Dermis blood vessel endothelial cell (primary cell): ENCODE measurements around the gene EARS2. TPM values are rescaled to one million over a fixed set of nuclear protein-coding genes. Genes with fewer than 3 reads are reported as not detected.
"Not testable (repeated sequence)": the region's sequence is repeated elsewhere in the genome, so short reads cannot be mapped to it uniquely, and the experiment has no call there.

Experiments used
- DNase-seq: peaks from one replicate; pipeline ENCODE4 v3.0.0; 2010
- total RNA-seq: library from RNA; depleted of rRNA; stranded (reverse); fragments of >200 nt; gene quantifications from 2 replicates; pipeline ENCODE4 v1.2.3, GENCODE V29; 2014

EARS2 gene
- total RNA-seq, 1 donor from 2014 or later, result 27.4 TPM

DNA sequence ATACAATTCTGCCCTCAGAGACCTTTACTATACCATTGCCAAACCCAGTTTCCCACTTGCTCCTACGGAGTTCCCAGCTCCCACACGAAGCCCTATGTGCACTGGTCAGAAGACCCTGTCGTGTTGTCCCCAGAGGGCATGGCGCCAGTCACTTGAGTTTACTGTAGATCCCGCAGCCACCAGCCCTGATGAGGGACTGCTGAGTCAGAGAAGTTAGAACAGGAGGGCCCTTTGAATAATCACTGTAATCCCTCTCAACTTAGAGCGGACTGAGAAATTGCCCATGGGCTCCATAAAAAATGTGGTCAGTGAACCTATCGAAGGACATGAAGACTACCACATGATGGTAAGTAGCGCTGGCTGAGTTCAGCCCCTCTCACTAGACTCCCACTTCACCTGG lies 9.6 kb upstream of the EARS2 start:
- no peak for DNase-seq

DNA sequence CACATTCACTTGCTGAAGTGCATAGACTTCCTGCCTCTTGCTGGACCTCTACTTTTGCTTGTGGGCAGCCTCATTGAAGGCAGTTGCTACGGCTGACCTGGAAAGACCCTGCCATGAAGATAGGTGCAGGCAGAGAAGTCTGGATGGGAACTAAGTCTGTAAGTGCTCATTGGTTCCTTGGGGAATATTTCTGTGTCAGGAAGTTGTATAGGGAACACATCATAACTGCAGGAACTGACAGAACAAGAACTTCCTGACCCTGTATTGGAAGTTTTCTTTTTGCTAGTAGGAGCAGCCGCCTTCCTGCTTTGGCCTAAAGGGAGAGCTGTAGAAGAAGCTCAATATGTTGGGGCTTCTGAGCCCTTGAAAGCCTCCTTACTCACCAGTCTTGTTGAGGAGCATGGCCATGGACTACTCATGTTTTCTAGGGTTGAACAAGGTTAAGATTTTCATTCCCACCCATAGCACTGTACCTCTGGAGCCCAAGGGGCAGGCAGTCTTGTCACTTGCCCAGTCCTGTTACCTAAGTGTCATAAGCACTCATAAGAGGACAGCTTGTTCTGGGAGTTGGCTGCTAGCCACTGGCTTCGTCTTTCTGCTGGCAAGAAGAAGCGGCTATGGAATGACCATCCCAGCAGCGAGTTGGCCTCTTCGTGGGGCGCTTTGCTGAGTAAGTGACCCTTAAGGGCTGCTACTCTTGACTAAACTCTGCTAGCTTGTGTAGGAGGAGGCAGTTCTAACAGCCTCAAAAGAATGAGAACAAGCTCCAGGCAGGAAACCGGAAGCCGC lies 7.6 kb upstream of the EARS2 start:
- DNase-seq, result peak; percentile 60

DNA sequence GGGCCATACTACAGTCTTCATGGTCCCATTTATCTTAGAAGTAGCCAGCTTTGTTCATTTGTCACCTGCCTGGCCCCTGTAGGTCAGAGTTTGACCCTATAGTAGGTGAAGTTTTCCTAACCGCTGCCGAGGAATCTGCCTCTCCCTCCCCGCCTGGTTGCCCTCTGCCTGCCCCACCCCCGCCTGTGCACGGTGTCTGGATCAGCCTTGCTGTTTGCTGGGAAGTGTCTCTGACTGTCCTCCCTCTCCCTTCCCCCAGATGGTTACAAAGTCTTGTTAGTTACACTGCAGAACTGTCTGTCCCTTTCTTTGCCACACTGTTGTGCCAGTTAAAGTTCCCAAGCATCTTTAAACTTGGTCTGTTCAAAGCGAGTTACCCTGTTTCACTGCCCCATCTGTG lies 6.0 kb upstream of the EARS2 start:
- no peak for DNase-seq

DNA sequence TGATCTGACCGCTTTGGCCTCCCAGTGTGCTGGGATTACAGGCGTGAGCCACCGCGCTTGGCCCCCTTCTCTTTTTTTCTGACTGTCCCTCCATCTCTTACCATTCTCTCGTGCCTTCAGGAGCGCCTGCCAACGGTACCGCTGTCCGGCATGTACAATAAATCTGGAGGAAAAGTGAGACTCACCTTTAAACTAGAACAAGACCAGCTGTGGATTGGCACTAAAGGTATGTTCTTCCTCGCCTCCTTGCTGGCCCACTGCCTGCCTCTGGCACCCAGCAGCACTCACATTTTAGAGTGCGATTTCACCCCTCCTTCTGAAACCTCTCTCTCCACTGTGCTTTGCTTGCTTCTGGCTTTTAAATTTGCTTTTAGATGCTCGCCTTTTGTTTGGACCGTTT lies 5.4 kb upstream of the EARS2 start:
- no peak for DNase-seq

DNA sequence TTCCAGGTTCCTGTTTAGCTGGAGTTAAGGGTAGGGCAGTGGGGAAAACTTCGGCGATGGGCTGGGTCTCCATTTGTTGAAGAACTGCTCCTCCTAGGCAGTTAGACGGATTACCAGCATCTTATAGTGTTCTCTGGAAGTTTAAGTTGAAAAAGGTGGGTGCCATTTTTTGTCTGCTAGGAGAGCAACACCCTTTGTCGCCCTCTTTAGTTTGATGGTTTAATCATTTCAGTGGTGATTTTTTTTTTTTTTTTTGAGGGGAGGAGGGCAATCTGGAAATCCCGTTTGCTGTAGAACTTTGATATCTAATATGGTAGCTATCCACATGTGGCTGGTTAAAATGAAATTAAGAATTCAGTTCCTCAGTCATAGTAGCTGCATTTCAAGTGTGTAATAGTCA lies 4.4 kb upstream of the EARS2 start:
- no peak for DNase-seq

DNA sequence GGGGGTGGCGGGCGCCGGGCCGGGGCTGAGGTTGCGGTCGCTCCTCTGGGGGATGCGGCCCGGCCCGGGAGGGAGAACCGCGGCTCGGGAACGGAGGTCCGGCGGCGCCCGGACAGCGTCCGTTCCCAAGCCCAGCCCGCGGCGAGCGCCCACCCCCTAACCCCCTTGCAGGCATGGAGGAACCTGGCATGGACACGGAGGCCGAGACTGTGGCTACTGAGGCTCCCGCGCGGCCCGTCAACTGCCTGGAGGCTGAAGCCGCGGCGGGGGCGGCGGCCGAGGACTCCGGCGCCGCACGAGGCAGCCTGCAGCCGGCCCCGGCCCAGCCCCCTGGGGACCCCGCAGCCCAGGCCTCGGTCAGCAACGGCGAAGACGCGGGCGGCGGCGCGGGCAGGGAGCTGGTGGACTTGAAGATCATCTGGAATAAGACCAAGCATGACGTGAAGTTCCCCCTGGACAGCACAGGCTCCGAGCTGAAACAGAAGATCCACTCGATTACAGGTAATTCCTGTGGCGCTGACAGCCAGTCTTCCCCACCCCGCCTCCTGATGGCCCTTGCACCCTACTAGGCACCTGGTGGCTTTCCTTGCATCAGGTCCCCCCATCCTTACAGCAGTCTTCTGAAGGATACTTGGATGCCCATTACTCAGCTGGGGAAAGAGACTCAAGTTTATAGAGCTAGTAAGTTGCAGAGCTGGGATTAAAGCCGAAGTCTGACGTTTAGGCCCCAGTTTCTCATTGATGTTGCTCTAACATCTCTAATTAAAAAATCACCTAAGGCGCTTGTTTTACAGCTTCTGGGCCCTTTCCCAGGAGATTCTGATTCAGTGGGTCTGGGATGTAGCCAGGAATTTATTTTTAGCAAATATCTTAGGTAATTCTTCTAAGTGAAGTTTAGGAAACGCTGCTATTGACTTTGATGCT lies 891 bp upstream of the EARS2 start:
- peak; percentile 49 for DNase-seq

DNA sequence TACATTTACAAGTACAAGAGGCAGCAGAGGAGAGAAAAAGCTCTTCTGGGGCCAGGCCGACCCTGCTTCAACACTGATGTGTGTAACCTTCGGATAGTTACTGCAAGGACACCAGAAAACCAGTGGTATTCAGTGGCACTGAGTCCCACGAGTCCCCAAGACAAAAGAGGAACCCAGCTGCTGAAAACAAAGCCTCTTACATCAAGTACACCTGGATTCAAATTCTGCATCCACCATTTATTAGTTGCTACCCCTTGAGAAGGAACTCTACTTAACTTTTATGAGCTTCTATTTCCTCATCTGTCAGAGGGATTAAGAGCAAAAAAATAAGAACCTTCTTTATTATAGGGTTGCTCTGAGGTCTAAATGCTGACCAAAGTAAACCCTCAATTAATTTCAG lies 2.6 kb downstream of the EARS2 start:
- no peak for DNase-seq

DNA sequence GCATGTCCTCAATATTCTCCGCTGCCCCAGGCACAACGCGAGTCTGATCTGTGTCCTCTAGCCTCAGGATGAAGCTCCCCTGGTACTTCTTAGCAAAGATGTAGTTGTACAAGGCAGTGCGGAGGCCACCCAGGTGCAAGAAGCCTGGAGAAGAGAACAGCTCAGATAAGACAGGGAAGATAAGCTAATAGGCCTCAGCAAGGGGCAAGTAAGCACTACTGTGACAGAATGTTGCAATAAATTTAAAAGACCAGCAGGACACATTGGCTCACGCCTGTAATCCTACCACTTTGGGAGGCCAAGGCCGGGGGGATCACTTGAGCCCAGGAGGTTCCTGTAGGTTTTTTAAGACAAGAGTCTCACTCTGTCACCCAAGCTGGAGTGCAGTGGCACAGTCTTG lies 5.0 kb downstream of the EARS2 start:
- DNase-seq, result no peak

DNA sequence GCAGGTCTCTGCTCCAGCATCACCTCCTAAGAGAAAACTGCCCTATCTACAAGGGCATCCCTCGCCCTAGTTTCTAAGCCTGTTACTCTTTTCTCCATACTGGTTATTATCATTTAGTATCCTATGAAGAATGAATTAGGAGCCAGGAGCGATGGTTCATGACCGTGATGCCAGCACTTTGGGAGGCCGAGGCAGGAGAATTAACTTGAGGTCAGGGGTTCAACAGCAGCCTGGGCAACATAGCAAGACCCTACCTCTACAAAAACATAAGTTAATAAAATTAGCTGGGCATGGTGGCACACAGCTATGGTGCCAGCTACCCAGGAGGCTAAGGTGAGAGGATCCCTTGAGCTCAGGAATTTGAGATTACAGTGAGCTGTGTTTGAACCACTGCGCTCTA lies 7.2 kb downstream of the EARS2 start:
- DNase-seq, result no peak

DNA sequence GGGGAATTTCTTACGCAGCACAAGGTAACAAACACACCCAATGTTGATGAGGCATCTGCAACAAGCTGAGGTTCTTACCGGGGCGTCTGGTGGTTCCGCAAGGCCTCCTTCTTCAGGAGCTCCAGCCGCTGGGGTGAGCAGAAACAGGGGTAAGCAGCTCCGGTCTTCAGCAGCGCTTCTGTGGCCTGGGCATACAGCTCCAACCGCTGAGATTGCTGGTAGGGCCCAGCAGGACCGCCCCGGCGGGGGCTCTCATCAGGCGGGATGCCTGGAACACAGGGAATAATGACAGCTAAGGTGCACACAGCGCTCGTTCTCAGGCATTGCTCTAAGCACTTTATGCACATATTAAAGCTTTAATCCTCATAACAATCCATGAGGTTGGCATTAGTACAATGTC lies 12.7 kb downstream of the EARS2 start:
- DNase-seq, result no peak

DNA sequence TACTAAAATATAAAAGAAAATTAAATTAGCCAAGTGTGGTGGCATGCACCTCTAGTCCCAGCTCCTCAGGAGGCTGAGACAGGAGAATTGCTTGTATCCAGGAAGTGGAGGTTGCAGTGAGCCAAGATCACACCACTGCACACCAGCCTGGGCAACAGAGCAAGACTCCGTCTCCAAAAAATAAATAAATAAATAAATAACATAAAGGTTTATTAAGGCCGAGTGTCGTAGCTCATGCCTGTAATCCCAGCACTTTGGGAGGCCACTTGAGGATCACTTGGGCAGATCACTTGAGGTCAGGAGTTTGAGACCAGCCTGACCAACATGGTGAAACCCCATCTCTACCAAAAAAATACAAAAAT lies 16.4 kb downstream of the EARS2 start:
- not testable (repeated sequence) for DNase-seq

DNA sequence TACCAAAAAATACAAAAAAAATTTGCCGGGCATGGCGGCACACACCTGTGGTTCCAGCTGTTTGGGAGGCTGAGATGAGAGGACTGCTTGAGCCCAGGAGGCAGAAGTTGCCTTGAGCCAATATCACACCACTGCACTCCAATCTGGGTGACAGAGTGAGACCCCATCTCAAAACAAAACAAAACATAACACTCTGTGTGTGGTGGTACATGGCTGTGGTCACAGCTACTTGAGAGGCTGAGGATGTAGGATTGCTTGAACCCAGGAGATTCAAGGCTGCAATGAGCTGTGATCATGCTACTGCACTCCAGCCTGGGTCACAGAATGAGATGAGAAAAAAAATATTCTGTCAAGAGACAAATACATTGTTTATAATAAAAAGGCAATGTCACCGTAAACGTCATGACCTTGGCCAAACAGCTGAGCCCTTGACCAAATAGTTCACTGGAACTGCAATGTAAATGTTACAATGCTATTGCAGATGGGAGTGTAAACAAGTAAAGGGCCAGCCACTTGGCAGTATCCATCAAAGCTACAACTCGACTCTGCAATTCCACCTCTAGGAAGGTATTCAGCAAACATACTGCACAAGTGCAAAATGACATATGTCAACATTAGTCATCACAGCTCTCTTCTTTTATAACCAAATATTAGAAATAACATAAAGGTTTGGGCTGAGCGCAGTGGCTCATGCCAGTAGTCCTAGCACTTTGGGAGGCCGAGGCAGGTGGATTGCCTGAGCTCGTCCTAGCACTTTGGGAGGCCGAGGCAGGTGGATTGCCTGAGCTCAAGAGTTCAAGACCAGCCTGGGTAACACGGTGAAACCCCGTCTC lies 16.9 kb downstream of the EARS2 start:
- DNase-seq, result no peak

DNA sequence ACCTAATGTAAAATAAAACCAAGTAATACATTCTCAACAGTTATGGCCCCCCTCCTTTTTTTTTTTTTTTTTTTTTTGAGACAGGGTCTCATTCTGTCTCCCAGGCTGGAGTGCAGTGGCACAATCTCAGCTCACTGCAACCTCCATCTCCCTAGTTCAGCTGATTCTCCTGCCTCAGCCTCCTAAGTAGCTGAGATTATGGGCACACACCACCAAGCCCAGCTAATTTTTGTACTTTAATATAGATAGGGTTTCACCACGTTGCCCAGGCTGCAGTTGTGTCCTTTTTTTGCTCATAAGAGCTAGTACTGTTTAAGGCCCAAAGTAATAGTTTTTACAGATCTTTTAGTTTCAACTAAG lies 18.3 kb downstream of the EARS2 start:
- no peak for DNase-seq

DNA sequence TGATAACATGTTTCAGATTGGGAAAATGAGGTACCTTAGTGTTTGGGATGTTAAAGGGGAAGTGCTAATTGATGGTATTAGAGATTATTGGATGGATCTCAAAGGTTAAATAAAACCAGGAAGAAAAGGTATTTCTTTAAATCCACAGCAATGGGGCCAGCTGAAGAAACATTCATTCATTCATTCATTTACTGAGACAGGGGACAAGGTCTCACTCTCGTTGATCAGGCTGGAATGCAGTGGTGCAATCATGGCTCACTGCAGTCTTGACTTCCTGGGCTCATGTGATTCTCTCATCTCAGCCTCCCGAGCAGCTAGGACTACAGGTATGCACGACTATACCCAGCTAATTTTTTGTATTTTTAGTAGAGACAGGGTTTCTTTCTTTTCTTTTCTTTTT lies 19.8 kb downstream of the EARS2 start:
- no peak for DNase-seq

DNA sequence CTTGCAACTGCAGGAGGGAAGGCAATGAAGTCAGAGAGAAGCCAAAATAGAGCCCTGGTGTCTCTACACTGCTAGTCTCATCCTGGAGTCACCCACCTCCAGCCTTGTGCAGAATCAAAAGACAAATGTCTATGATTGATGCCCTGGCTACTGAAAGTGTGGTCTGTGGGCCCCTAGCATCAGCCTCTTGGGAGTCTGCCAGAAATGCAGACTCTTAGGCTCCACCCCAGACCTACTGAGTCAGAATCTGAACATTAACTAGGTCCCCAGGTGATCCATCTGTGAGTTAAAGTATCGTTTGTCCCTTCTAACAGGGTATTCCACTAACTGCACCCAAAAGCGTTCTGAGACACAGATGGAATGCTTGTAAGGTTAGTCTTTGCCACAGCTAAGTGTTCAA lies 21.2 kb downstream of the EARS2 start:
- DNase-seq, result no peak

DNA sequence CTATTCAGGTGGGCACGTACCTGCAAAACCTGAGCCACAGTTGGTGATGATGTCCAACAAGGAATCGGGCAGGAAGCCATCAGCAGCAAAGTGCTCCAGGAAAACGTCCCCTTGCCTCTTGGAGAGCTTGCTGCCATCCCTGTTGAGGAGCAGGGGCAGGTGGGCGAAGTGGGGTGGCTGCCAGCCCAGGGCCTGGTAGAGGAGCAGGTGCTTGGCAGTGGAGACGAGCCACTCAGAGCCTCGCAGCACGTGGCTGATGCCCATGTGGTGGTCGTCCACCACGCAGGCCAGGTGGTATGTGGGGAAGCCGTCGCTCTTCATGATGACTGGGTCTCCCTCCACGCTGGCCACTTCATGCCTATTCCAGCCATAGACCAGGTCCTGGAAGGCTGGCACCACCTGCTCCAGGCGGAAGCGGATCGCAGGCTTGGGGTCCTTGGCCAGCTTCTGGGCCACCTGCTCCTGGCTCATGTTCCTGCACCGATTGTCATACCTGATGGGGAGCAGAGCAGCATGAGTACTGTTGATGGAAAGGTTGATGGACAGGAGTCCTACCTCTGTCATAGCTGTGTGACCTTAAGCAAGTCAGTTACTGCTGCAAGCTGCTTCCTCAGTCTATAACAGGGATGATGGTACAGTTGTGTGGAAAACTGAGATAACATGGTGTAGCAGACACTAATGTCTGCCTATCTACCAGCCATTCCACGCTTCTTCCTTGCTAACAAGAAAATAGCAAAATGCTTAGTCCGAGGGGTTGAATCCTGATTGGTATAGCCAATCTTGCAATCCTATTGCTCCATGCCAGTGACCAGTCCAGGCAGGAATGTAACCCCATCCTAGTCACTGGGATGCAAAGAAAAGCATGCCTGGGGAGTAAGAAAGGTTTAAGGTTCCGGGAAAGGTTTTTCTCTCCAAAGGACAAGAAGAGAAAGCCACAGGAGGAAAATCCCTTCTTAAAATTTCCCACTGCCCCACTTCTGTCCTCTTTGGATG lies 22.0 kb downstream of the EARS2 start:
- DNase-seq, result no peak

DNA sequence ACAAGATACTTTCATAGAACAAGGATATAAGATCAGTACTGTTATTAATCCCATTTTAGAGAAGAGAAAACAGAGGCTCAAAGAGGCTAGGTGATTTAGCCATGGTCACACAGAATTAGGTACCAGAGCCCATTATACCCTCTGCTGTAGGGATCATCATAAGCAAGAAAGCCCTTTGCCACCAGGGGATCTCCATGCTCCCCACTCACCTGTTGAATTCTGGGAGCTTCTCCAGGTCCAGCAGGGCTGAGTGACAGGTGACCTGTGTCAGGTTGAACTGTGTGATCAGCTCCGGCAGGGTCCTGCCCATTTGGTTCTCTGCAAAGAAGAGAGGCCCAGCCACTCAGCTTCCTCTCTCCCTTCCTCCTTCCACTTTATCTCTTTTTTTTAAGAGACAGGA lies 24.7 kb downstream of the EARS2 start:
- no peak for DNase-seq

DNA sequence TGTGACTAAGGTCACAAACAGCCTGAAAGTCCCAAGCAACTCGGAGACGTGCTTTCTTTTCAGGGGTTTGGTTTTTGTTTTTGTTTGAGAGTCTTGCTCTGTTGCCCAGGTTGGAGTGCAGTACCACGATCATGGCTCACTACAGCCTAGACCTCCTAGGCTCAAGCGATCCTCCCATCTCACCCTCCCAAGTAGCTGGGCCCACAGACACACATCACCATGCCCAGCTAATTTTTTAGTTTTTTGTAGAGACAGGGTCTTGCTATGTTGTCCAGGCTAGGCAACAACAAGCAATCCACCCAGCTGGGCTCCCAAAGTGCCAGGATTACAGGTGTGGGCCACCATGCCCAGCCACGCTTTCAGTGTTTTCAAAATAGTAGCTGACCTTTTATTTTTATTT lies 27.1 kb downstream of the EARS2 start:
- DNase-seq, result no peak

DNA sequence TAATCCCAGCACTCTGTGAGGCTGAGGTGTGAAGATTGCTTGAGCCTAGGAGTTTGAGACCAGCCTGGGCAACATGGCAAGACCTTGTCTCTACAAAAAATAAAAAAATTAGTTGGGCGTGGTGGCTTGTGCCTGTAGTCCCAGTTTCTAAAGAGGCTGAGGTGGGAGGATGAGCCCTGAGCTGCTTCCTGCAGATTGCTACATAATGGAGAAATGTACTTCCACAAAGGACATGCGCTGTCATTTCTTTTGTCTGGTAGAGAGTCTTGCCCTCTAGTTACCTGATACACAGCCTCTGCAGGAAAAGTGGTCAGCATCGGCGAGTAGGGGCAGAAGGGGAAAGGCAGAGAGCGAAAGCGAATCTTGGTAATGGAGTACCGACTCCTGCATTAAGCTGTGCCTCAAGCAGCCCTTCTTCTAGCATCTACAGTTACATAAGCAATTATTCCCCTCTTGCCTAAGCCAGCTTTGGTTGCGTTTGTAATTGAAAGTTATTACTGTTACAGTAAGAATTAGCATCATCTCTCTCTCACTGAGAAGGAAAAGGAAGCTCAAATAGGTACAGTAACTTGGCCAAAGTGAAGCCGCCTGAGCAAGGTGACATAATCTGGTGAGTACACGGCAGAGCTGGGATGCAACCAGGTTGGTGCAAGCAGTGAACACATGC lies 28.4 kb downstream of the EARS2 start:
- DNase-seq, result no peak

DNA sequence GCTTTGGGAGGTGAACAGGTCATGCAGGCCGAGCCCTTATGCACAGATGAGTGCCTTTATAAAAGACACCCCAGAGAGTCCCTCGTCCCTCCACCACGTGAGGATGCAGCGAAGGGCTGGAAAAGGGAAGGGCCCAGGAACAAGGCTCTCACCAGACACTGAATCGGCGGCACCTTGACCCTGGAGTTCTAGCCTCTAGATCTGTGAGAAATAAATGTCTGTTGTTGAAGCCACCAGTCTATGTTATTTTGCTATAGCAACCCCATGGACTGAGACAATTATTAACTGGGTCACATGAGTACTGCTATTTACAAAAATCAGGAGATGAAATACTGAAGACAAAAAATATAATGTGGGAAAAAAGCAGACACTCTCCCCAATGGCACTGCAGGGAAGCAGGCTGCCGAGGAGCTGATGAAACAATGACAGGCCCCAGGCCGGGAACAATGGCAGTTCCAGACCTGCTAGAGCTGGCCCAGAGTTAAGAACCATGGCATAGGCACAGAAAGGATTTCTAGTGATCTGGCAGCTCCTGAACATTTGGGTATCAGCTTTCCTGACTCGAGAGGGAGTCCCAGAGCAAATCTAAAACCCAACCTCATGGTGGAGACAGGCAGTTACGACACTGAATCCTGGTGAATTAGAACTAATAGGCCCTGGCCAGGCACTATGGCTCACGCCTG lies 29.0 kb downstream of the EARS2 start:
- DNase-seq, result no peak

DNA sequence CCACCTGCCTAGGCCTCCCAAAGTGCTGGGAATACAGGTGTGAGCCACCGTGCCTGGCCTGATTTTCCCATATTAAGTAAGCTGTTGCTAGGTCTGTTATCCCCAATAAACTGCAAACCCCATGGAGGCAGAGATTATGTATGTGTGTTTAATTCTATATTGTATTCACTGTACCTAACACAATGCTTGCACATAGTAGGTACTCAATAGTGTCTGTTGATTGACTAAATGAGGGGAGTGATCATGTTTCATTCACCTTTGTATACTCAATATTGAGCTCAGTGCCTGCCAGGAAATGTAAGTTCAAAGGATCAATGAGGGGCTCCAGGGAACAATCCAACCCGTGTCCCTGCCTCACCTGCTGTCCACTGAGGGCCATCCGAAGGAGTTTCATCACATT lies 32.3 kb downstream of the EARS2 start:
- DNase-seq, result no peak
